8988T (cell line): Measurements from ENCODE around the gene DIRAS1.
"Not testable (repeated sequence)": the region's sequence is repeated elsewhere in the genome, so short reads cannot be mapped to it uniquely, and the experiment has no call there.

Experiments
- DNase-seq: peaks from one replicate; pipeline ENCODE4 v3.0.0; 2011

Gene DIRAS1

DNA sequence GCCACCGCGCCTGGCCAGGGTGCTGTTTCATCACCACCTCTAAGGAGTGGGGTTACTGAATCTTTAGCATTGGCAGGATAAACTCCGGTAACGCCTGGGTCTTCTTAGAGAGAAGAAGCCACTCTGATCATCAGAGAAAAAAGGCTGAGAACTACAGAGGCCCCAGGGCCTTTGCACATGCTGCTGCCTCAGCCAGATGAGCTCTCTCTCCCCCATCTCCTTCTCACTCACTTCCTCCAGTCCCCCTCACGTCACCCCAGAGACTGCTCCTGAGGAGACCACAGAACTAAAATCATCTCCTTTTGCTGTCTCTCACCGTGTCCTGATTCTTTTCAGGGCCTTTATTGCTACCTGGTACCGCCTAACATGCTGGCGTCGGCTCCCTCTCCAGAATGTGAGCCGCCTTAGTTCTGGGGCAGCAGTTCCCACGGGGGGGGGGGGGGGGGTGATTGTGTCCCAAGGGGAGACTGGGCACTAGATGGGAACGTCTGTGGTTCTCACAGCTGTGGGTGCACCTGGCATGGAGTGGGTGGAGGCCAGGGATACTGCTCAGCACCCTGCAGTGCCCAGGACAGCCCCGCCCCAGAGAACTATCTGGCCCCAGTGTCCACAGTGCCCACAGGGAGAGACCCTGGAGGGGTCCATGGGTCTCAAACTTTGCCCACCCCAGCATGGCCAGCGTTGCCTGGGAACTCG, 5.1 kb upstream of the DIRAS1 start:
- DNase-seq = no peak

DNA sequence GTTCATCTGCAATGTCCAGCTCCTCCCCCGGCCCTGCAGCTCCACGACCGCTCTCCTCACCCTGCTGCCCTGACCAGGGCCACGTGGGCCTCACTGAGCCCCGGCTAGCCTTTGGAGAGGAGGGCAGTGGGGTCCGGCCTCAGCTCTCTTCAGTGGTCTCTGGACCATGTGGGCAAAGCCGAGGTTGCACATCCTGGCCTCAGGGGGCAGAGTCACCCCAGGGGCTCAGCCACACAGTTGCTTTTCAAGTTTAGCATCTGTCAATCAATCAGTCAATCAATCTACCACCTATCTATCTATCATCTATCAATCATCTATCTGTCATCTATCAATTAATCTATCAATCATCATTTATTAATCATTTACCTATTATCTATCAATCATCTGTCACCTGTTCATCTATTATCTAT, 3.0 kb upstream of the DIRAS1 start:
- DNase-seq = no peak

DNA sequence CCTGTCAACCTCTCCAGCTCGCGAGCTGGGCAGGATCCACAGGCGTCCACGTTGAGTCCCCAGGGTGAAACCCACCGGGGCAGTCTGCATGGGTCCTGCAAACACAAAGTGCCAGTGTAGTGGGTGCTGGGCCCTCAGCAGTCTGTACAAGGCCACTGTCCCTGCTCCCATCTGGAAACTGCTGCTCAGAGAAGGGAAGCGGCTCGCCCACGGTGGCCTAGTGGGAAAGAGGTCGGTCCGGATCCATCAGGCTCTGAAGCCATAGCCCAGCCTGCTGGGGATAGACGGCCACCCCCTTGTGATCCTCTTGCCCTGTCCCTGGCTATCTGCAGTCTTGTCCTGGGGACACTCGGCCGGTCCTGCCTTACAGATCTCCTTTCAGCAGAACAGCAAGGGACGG, 2.6 kb upstream of the DIRAS1 start:
- DNase-seq = no peak

DNA sequence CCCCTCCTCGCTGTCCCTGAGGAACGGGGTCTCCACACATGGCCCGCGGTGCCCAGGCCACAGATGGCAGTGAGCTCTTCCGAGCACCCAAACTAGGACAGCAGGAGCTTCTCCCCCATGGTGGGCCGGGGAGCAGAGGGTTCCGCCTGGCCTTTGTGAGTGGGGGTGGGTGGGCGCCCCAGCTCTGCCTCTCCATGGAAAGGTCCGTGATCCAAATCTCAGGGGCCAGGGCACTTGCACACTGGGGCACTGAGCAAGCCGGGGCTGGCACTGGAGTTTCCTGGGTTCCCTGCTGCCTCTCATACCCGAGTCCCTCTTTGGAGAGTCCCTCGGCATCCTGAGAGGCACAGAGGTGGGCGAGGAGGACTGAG, 2.2 kb upstream of the DIRAS1 start:
- DNase-seq = no peak

DNA sequence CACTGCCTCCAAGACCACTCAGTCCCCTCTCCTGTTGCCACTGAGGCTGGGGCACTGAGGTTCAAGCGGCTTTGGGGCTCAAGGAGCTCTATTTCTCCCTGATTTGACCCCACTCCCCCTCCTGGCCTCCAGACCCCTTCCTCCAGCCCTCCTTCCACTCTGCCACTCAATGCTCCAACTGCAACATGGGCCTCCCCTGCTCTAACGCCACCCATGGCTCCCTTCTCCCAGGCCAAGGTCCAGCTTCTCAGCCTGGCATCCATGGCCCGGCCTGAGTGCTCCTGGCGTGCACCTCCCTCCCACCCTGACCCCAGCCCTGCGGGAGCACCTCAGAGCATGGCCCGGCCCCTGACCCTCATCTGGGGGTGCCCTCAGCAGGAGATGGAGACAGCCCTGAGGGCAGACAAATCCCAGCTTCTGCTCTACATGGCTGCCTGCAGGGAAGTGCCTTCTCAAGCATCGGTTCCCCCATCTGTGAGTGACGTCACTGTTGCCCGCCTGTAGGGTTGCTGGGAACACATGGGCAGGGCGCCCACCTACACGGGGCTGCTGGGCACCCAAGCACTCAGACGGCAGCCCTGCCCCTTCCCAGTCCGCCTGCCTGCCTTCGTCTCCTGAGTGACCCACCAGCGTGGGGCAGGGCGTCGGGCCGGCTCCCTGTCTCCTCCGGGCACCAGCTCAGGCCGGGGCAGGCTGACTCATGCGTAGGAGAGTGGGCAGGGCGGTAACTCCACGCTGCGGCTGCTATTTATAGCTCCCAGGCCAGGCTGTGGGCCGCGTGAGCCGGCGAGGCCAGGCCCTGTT, 1.6 kb upstream of the DIRAS1 start:
- DNase-seq = no peak

DNA sequence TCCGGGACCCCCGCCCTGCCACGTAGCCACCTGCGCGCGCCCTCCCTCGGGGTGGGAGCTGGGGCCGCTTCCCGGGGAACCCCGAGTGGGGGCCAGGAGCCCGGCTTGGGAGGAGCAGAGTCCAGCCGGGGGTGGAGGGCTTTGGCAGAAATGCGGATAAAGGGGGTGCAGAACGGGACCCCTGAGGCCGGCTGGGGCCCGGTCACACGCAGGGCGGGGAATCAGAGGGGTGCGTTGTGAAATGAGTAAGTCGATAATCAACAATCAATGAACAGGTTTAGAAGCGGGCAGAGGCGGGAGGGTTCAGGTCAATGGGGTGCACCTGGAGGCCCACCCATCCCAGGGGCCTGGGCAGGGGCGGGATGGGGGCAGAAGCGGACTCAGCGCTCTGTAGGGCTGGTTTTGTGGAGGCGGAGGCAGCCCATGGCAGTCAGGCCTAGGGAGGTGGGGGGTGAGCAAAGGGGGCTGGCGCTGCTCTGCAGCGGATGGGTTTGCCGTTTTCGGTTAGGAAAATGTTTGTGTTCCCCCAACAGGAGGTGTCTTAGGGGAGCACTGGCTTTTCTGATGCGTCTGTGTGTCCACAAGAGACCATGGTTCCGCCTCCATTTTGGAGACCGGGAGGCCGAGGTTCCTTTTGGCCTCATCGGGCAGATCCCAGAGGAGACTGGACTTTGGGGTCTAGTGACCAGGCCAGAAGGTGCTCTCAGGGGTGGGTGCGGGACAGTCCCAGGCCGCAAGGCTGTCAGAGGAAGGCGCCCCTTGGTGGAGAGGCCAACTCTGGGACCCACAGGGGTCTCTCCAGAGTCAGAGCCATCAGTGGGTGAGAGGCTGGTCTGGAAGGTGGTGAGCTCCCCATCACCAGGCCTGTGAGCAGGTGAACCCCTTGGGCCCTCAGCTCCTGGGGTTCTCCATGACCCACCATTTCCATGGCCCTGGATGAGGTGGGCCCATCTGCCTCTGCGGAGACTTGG, 683 bp upstream of the DIRAS1 start:
- DNase-seq = no peak

DNA sequence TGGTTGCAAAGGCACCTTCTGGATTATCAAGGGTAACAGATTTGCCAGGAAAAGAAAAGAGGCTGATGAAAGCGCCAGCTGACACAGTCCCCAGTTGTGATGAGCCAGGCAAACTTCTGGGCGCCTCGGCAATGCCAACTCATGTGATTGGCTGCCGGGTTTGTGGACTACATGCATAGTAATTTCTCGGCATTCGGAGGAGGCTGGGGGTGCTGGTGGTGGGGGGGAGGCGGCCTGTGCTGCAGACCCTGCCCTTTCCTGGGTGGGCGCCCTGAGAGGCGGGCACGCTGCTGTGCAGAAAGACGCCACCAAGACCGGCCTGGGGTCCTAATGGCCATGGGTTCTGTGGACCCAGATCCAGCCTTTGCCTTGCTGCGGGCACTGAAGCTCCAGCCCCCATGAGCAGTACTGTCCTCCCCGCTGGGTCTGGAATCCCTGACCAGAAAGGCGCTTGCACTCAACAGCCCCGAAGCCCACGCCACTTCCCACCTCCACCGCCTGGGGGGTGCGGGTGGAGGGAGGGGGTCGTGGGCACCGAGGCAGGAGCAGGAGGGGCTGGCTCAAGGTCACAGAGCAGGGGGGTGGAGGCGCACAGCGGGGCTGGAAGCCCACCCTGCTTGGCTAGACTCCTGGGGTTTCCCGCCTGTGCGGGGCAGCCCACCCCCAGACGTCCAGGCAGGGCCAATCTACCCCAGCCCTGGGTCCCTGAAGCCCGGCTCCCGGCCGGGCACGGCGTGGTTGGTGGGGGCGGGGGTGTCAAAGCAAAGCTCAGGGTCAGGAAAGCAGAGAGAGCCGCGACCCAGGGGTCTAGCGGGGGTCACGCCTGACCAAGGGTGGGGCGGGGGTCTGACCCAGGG, 1.0 kb downstream of the DIRAS1 start:
- no peak for DNase-seq

DNA sequence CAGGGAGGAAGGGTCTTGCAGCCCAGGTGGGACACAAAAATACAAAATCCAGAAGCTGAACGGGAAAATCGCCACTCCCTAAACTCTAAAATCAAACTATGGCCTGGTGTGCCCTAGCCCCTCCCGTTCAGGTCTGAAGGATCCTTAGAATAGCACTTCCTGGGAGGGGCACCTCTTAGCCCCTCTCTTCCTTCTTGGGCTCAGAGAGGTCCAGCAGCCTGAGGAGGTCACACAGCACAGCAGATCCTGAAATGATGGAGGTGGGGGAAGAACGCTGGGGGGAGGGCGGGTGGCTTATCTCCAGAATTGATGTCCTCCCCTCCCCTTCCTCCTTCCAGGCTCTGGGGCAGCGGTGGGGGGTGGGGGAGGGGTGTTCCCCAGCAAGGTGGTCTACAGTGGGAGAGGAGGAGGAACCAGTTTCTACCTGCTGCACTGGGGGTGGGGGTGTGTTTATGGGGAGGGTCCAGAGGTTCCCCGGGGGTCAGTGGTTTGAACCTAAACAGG, 1.9 kb downstream of the DIRAS1 start:
- no peak for DNase-seq

DNA sequence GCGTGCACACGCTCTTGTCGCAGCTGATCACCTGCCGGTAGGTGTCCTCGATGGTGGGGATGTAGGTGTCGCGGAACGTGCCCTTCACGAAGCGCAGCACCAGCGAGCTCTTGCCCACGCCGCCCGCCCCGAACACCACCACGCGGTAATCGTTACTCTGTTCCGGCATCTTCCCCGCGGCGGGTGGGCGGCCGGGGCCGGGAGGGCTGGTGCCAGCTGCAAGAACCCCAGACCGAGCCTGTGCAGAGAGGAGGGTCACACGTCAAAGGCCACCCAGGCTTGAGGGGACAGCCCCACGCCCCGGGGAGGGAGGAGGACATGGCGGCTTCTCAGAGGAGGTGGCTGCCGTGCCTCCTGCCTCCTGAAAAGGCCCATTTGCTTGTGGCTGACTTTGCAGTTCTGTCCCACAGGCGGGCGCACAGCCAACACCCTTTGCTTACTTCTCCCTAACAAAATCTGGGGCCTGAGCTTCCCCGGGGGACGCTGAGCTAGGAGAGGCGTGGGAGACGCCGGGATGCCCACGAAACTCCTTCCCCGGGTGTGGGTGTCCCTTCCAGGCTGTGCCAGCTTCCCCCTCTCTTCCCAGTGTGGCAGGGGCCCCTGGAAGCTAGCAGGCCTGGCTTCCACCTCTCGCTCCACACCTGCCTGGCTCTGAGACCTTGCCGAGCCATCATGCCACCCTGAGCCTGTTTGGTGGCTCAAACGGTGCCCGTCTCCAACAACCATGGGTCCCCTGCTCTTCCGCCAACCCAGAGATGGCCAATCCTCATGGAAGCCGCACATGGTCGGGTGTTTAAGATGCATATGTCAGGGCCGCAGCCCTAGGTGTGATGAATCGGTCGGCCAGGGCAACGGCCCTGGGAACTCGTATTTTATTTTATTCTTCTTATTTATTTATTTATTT, 3.3 kb downstream of the DIRAS1 start:
- no peak for DNase-seq

DNA sequence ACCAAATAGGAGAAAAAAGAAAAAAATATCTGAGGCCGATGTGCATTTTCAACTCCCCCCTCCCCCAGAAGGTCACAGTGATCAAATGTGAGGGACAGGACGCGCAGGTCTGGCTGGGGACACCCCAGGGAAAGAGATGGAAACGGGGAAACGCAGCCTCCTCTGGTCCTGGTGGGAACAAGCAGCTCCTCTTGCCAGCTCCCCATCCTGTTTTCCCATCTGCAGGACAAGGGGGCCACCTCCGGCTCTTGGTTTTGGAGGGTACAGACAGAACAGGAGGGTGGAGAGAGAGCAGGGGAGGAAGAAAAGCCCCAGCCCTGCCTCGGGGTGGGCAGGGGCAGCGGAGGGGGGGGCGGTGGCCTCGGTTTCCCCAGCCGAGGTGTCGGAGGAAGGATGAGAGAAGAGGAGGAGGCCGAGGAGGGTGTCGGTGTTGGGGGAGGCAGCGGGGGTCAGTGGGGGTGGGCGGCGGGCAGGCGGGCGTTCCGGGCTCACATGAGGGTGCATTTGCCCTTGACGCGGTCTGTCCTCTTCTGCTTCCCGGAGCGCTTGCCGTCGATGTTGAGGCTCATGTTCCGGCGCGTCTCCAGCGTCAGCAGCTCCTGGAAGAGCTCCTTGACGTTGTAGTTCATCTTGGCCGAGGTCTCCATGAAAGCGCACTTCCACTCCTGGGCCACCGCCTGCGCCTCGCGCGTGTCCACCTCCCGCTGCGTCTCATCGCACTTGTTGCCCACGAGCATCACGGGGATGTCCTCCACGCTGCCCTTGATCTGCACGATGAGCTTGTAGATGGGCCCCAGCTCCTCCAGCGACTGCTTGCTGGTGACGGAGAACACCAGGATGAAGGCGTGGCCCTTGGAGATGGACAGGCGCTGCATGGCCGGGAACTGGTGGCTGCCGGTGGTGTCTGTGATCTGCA, 4.2 kb downstream of the DIRAS1 start:
- DNase-seq = no peak

DNA sequence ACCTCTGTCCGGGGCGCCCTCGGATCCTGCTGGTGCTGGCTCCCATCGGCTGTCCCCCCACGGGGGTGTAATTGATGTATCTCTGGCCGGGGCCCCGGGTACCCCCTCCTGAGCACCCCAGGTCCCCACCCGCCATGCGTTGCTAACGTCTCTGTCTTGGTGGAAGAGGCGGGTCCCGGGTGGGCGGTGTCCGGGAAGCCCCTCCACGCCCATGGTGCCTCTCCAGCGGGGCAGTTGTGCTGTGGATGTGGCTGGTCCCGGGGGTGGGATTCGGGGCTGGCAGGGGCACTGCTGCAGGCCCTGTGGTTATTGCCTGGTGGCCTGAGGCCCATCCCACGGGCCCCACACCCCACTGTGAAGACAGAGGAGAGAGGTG, 4.9 kb downstream of the DIRAS1 start:
- DNase-seq = no peak

DNA sequence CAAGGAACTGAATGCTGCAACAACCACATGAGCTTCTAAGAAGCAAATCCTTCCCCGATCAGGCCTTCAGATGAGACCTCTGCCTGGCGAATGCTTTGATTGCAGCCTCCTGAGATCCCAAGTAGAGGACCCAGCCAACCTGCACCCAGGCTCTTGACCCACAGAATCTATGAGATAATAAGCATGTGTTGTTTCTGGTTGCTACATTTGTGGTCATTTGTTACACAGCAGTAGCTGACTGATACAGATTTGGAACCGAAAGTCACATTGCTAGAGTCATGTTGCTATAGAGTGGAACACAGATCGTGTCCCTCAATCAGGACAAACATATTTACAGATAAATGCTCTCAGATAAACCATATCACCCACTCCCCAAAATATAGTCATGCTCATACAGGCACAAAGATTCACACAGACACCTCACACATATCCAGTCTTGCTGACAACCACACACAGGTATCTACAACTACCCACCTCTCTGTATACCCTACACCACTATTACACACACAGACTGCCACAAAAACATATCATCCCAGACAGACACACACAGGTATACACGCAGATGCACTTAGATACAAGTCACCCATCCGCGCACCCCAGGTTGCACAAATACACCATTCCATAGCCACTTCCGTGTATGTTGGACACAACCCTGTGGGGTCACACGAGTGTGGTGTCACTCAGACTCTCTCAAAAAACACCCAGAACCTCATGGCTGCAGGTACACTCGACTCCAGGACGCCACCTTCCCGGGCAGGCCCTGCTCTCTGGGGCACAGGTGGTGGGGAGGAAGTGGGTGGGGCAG, 5.5 kb downstream of the DIRAS1 start:
- DNase-seq = no peak

DNA sequence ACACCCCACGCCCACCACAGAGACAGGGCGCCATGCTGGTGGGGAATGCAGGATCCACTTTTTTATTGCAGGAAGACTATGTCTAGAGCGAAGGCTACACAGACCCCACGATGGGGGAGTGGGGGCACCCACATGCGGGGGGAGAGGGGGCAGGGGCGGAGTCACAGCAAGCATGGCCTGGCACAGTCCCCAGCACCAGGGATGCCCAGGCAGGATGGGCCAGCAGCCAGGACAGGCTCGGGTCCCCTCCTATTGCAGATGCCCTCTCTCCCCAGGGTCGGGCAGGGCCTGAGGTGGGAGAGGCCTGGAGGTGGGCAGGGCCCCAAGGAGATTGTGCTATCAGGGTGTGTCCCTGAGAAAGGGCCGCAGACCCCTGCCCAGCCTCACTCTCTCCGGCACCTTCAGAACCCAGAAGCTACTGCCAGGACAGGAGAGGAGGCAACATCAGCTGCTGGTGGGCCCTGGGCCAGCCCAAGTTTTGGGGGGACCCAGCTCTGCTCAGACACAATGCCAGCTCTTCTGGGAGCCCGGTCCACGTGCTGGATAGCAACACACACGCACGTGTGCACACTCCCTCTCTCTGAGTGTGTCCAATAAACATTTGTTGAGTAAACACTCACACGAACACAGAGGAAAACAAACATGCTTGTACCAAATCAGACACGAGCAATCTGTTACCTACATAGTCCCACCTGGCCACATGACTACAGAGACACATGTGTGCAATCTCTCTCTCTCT, 6.5 kb downstream of the DIRAS1 start:
- DNase-seq = no peak

DNA sequence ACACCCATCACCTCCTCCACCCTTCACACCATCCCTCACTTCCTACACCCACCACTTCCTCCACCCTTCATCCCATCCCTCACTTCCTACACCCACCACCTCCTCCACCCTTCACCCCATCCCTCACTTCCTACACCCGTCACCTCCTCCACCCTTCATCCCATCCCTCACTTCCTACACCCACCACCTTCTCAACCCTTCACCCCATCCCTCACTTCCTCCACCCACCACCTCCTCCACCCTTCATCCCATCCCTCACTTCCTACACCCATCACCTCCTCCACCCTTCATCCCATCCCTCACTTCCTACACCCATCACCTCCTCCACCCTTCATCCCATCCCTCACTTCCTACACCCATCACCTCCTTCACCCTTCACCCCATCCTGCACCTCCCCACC, 7.1 kb downstream of the DIRAS1 start:
- not testable (repeated sequence) for DNase-seq

DNA sequence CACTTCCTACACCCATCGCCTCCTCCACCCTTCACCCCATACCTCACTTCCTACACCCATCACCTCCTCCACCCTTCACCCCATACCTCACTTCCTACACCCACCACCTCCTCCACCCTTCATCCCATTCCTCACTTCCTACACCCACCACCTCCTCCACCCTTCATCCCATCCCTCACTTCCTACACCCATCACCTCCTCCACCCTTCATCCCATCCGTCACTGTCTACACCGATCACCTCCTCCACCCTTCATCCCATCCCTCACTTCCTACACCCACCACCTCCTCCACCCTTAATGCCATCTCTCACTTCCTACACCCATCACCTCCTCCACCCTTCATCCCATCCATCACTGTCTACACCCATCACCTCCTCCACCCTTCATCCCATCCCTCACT, 8.0 kb downstream of the DIRAS1 start:
- not testable (repeated sequence) for DNase-seq

DNA sequence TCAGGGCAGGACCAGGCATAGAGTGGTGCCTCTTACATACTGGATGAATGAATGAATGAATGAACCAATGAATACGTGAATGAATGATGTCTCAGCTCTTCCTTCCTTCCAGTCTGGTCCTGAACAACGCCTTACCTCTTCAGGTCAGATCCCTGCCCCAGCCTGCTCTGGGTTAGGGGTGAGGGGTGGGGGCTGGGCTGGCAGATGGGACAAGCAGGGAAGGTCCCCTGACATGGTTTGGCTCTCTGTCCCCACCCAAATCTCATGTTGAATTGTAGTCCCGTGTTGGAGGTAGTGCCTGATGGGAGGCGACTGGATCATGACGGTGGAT, 9.3 kb downstream of the DIRAS1 start:
- DNase-seq = no peak

DNA sequence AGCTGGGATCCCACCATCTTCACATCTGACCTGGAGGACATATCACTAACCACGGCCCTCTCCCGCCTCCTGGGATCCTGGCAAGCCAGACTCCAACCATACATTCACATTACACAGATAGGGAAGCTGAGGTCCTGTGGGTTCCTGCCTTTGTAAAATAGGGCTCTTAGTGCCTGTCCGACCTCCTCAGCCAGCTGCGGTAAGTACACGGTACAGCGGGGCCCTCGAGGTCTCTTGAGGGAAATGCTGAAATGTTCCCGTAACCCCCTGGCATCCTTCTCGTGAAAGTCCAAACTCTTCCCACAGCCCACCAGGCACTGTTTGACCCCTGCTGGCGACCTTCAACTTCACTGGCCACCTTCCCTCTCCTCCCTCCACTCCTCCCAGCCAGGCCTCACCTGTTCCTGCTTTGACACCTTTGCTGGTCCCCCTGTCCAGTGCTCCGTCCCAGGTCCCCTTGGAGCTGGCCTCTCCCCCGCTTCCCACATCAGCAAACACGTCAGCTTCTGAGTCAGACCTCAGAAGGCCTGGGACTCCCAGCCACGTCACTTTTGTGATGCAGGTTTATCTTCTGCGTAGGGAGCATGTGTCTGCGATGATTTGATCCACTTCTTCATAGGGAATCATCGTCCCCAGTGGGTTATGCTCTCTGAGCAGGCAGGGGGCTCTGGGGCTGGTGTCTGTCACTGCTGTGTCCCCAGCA, 9.8 kb downstream of the DIRAS1 start:
- no peak for DNase-seq

DNA sequence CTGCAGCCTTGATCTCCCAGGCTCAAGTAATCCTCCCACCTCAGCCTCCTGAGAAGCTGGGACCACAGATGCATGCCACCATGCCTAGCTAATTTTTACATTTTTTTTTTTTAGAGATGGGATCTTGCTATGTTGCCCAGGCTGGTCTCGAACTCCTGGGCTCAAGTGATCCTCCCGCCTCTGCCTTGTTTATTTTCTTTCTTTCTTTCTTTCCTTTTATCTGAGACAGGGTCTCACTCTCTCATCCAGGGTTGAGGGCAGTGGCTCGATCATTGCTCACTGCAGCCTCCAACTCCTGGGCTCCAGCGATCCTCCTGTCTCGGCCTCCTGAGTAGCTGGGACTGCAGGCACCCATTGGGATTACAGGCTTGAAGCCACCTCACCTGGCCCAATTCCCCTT, 14.9 kb downstream of the DIRAS1 start:
- DNase-seq = no peak
